ENCODE results near the gene QSOX1. TPM values are rescaled to one million over a fixed set of nuclear protein-coding genes. Genes with fewer than 3 reads are reported as not detected.

QSOX1 gene
- total RNA-seq, 1 experiment from 2014 or later: 4.7 TPM

- H3K9me3 ChIP-seq (ENCODE audit: low read length): no peaks in the 10 kb centered on the region
- no peaks in the 10 kb centered on the region for H3K36me3 ChIP-seq (ENCODE audit: insufficient read depth, low read length)
- H3K4me2 ChIP-seq (ENCODE audit: low read depth, low read length, poor library complexity, severe bottlenecking): no peak overlapping the region
- H4K20me1 ChIP-seq (ENCODE audit: insufficient read depth, low read depth, low read length): no peaks in the 10 kb centered on the region
- no peaks in the 10 kb centered on the region for H3K4me1 ChIP-seq (ENCODE audit: low read length)
- H3K27me3 ChIP-seq (ENCODE audit: low read length): no peaks in the 10 kb centered on the region; the same call in 1 of the 2 replicates
- H3K9ac ChIP-seq (ENCODE audit: low read length): no peak overlapping the region
- no peak overlapping the region for H3K27ac ChIP-seq (ENCODE audit: low read length)
- no peaks in the 10 kb centered on the region for H3K9me2 ChIP-seq (replicated peaks; ENCODE audit: insufficient read depth, low read length)
- H3K79me2 ChIP-seq (ENCODE audit: low read length): no peaks in the 10 kb centered on the region
- no peak overlapping the region for H3K4me3 ChIP-seq (ENCODE audit: low read length)
- DNase-seq: no peak
- no peak overlapping the region for H2AFZ ChIP-seq (ENCODE audit: low read length)
These were observed 90.2 kb downstream of the QSOX1 start for GRCh38 chr1:180244840-180245239.

DNA sequence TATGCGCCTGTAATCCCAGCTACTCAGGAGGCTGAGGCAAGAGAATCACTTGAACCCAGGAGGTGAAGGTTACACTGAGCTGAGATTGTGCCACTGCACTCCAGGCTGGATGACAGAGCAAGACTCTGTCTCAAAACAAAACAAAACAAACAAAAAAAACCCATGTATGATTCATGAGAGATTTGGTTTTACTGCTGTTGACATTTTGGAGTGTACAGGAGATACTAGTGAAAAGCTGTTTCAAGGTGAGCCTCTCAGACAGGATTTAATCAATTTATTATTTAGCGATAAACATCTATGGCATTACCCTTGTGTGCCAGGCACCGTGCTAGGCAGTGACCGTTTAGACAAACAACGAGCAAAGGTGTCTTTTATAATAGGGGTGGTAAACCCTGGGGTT lies 91.9 kb downstream of the QSOX1 start:
- H4K20me1 ChIP-seq (ENCODE audit: insufficient read depth, low read depth, low read length): no peaks in the 10 kb centered on the region
- H3K4me3 ChIP-seq (ENCODE audit: low read length): no peak overlapping the region
- no peaks in the 10 kb centered on the region for H3K4me1 ChIP-seq (ENCODE audit: low read length)
- H3K9ac ChIP-seq (ENCODE audit: low read length): no peak overlapping the region
- no peaks in the 10 kb centered on the region for H3K27me3 ChIP-seq (ENCODE audit: low read length)
- no peak overlapping the region for H2AFZ ChIP-seq (ENCODE audit: low read length)
- no peak for DNase-seq
- no peaks in the 10 kb centered on the region for H3K9me2 ChIP-seq (replicated peaks; ENCODE audit: insufficient read depth, low read length)
- no peak overlapping the region for H3K27ac ChIP-seq (ENCODE audit: low read length)
- H3K9me3 ChIP-seq (ENCODE audit: low read length): no peaks in the 10 kb centered on the region
- H3K79me2 ChIP-seq (ENCODE audit: low read length): no peaks in the 10 kb centered on the region
- no peaks in the 10 kb centered on the region for H3K36me3 ChIP-seq (ENCODE audit: insufficient read depth, low read length)
- no peak overlapping the region for H3K4me2 ChIP-seq (ENCODE audit: low read depth, low read length, poor library complexity, severe bottlenecking)

DNA sequence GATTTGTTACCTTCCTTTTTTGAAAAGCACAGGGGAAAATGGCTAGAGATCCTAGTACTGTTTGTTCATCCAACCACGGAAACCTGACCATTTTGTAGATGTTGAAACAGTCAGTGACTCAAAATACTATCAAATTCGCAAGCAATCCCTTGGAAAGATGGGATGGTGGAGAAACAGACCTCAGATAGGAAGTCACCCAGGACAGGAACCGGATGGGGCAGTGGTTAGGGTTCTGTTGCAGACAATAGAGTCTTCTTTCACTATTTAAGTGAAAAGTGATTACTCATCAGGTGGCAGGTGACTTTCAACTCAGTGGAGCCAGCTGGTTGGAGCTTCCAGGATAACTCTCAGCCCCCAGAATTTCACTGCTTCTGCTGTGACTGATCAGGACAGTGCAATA lies 92.4 kb downstream of the QSOX1 start:
- DNase-seq: no peak

DNA sequence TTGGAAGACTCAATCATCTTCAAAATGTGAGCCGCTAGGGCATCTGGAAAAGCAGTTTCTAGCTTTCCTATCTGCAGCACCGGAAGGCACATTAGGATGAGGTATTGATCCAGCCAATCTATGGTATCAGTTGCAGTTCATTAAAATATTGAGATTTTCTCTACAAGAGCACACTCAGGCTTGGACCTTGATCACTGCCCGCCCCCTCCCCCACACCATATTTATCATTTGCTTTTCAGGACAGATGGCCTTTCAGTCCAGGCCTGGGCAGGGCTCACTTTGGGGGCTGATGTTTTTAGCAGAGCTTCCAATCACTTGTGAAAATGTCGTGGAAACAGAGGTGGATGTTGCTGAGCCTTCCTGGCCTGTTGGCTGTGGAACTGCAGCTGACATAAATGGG lies 92.9 kb downstream of the QSOX1 start:
- Histone ChIP-seq H3K4me1 (ENCODE audit: low read length) (no peaks in the 10 kb centered on the region), H3K27ac (ENCODE audit: low read length) (no peak overlapping the region), H3K36me3 (ENCODE audit: insufficient read depth, low read length) (no peaks in the 10 kb centered on the region), H4K20me1 (ENCODE audit: insufficient read depth, low read depth, low read length) (no peaks in the 10 kb centered on the region), H3K9me3 (ENCODE audit: low read length) (no peaks in the 10 kb centered on the region), H3K4me2 (ENCODE audit: low read depth, low read length, poor library complexity, severe bottlenecking) (no peak overlapping the region), H3K27me3 (ENCODE audit: low read length) (no peaks in the 10 kb centered on the region), H2AFZ (ENCODE audit: low read length) (no peak overlapping the region), H3K9ac (ENCODE audit: low read length) (no peak overlapping the region), H3K4me3 (ENCODE audit: low read length) (no peak overlapping the region), H3K9me2 (replicated peaks; ENCODE audit: insufficient read depth, low read length) (no peaks in the 10 kb centered on the region), H3K79me2 (ENCODE audit: low read length) (no peaks in the 10 kb centered on the region)
- no peak for DNase-seq

More for the DNA sequence above, 92.4 kb downstream of the QSOX1 start:
- no peaks in the 10 kb centered on the region for H3K9me2 ChIP-seq (replicated peaks; ENCODE audit: insufficient read depth, low read length)
- H3K4me3 ChIP-seq (ENCODE audit: low read length): no peak overlapping the region
- no peak overlapping the region for H3K4me2 ChIP-seq (ENCODE audit: low read depth, low read length, poor library complexity, severe bottlenecking)
- H4K20me1 ChIP-seq (ENCODE audit: insufficient read depth, low read depth, low read length): no peaks in the 10 kb centered on the region
- no peaks in the 10 kb centered on the region for H3K27me3 ChIP-seq (ENCODE audit: low read length)
- H3K79me2 ChIP-seq (ENCODE audit: low read length): no peaks in the 10 kb centered on the region
- H3K9ac ChIP-seq (ENCODE audit: low read length): no peak overlapping the region
- no peak overlapping the region for H2AFZ ChIP-seq (ENCODE audit: low read length)
- H3K36me3 ChIP-seq (ENCODE audit: insufficient read depth, low read length): no peaks in the 10 kb centered on the region
- no peak overlapping the region for H3K27ac ChIP-seq (ENCODE audit: low read length)
- H3K4me1 ChIP-seq (ENCODE audit: low read length): no peaks in the 10 kb centered on the region
- H3K9me3 ChIP-seq (ENCODE audit: low read length): no peaks in the 10 kb centered on the region

GRCh38 chr1:180248176-180248575 lies 93.5 kb downstream of the QSOX1 start:
- Histone ChIP-seq H3K79me2 (ENCODE audit: low read length) (no peaks in the 10 kb centered on the region), H3K9me2 (replicated peaks; ENCODE audit: insufficient read depth, low read length) (no peaks in the 10 kb centered on the region), H4K20me1 (ENCODE audit: insufficient read depth, low read depth, low read length) (no peaks in the 10 kb centered on the region), H3K9ac (ENCODE audit: low read length) (no peak overlapping the region), H3K27ac (ENCODE audit: low read length) (no peak overlapping the region), H2AFZ (ENCODE audit: low read length) (no peak overlapping the region), H3K4me3 (ENCODE audit: low read length) (no peak overlapping the region), H3K4me1 (ENCODE audit: low read length) (no peaks in the 10 kb centered on the region), H3K36me3 (ENCODE audit: insufficient read depth, low read length) (no peaks in the 10 kb centered on the region), H3K9me3 (ENCODE audit: low read length) (no peaks in the 10 kb centered on the region), H3K4me2 (ENCODE audit: low read depth, low read length, poor library complexity, severe bottlenecking) (no peak overlapping the region), H3K27me3 (ENCODE audit: low read length) (no peaks in the 10 kb centered on the region)
- no peak for DNase-seq

DNA sequence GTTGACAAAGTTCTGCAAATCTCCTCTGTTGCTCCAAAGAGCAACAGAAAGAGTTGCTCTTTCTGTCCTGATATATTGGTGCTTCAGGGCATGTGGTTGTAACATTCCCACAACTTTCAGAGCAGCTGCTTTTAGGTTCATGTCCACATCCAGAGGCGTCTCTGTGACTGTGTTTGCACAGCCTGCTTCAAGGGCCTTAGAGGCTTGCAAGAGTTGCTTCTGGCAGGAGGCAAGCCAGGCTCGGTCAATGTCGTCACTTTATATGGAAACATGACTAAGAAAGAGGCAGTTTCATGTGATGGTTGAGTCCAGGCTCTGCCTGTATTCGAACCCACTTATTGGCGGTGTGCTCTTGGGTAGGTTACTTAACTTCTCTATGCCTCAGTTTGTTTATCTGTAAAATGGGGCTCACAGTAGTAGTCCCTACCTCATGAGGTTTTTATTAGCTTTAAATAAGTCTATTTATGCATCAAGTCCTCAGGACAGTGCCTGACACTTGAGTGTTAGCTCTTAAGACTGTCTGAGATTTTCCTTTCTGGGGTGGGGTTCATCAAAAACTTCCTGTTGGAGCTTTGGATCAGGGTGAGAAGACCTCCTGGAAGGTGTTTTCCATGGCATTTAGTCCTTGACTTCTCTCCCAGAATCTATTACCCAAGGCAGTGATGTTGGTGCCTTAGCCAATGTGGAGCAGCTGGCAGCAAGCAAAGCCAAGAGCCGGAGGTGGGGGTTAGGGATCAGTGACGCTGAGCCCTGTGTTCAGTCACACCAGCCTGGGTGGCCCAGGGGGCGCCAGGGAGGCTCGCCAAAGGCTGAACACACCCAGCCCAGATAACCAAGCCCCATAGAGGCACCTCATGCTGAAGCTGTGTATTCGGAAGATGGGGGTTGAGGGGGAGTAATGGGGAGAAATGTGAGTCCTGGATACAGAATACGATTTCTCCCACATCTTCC lies 94.3 kb downstream of the QSOX1 start:
- Histone ChIP-seq H3K36me3 (ENCODE audit: insufficient read depth, low read length) (no peaks in the 10 kb centered on the region), H3K4me3 (ENCODE audit: low read length) (no peak overlapping the region), H3K27ac (ENCODE audit: low read length) (no peak overlapping the region), H3K9me3 (ENCODE audit: low read length) (no peaks in the 10 kb centered on the region), H3K9me2 (replicated peaks; ENCODE audit: insufficient read depth, low read length) (no peaks in the 10 kb centered on the region), H3K27me3 (ENCODE audit: low read length) (no peaks in the 10 kb centered on the region), H4K20me1 (ENCODE audit: insufficient read depth, low read depth, low read length) (no peaks in the 10 kb centered on the region), H3K4me1 (ENCODE audit: low read length) (no peaks in the 10 kb centered on the region), H3K79me2 (ENCODE audit: low read length) (no peaks in the 10 kb centered on the region), H3K9ac (ENCODE audit: low read length) (no peak overlapping the region), H2AFZ (ENCODE audit: low read length) (no peak overlapping the region), H3K4me2 (ENCODE audit: low read depth, low read length, poor library complexity, severe bottlenecking) (no peak overlapping the region)
- DNase-seq: peak; percentile 77

- Histone ChIP-seq H4K20me1 (ENCODE audit: insufficient read depth, low read depth, low read length) (no peaks in the 10 kb centered on the region), H2AFZ (ENCODE audit: low read length) (no peak overlapping the region), H3K9me2 (replicated peaks; ENCODE audit: insufficient read depth, low read length) (no peaks in the 10 kb centered on the region), H3K79me2 (ENCODE audit: low read length) (no peaks in the 10 kb centered on the region), H3K4me1 (ENCODE audit: low read length) (no peaks in the 10 kb centered on the region), H3K9me3 (ENCODE audit: low read length) (no peaks in the 10 kb centered on the region), H3K36me3 (ENCODE audit: insufficient read depth, low read length) (no peaks in the 10 kb centered on the region), H3K27ac (ENCODE audit: low read length) (no peak overlapping the region), H3K9ac (ENCODE audit: low read length) (no peak overlapping the region), H3K4me2 (ENCODE audit: low read depth, low read length, poor library complexity, severe bottlenecking) (no peak overlapping the region), H3K4me3 (ENCODE audit: low read length) (no peak overlapping the region), H3K27me3 (ENCODE audit: low read length) (no peaks in the 10 kb centered on the region)
- DNase-seq: no peak
These were observed 95.2 kb downstream of the QSOX1 start for GRCh38 chr1:180249725-180250498.

GRCh38 chr1:180250499-180250770 lies 95.8 kb downstream of the QSOX1 start:
- no peaks in the 10 kb centered on the region for H3K27me3 ChIP-seq (ENCODE audit: low read length)
- DNase-seq: no peak
- H3K4me2 ChIP-seq (ENCODE audit: low read depth, low read length, poor library complexity, severe bottlenecking): no peak overlapping the region
- H3K9me2 ChIP-seq (replicated peaks; ENCODE audit: insufficient read depth, low read length): no peaks in the 10 kb centered on the region
- H3K79me2 ChIP-seq (ENCODE audit: low read length): no peaks in the 10 kb centered on the region
- H3K4me3 ChIP-seq (ENCODE audit: low read length): no peak overlapping the region
- H2AFZ ChIP-seq (ENCODE audit: low read length): no peak overlapping the region
- H3K9me3 ChIP-seq (ENCODE audit: low read length): no peaks in the 10 kb centered on the region
- no peaks in the 10 kb centered on the region for H4K20me1 ChIP-seq (ENCODE audit: insufficient read depth, low read depth, low read length)
- peaks cover 4% of the 10 kb centered on the region for H3K4me1 ChIP-seq (ENCODE audit: low read length)
- no peaks in the 10 kb centered on the region for H3K36me3 ChIP-seq (ENCODE audit: insufficient read depth, low read length)
- no peak overlapping the region for H3K27ac ChIP-seq (ENCODE audit: low read length)
- H3K9ac ChIP-seq (ENCODE audit: low read length): no peak overlapping the region

All from Karpas-422 (cell line).